Activated CD4-positive, alpha-beta T cell treated with anti-CD3 and anti-CD28 coated beads, Interleukin-2, Interleukin-4, amounts not matched to agents 100 ng/mL and 50 ng/mL, durations not matched to agents 16 hours and 8 hours (primary cell): Measurements from ENCODE around the gene EML5.

Source experiments
- DNase-seq: peaks from one replicate; pipeline ENCODE4 v3.0.0-alpha.2; 2020; ENCODE audit warnings: low spot score

Gene EML5

GRCh38 chr14:88614218-88614907 lies 178.4 kb downstream of the EML5 start:
- DNase-seq = no peak

DNA sequence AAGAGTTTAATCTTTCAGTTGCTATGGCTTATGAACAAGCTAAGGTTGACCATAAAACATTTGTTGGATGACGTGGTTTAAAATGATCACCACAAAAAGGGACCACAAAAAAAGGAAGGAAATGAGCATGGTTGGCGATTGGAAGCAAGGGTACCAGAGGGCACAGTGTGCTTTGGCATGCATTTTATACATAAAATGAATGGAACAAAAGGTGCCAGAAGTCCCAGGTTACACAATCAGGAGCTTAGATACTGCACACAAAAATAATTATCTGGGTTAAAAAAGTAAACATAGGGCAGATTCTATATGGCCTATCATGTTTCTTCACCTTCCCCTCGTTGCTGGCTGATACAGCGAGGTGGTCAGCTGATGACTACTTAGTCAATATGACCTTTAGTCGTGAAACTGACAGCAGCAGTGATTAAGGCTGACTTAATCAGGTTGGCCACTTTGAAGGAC lies 179.2 kb downstream of the EML5 start:
- DNase-seq = no peak

DNA sequence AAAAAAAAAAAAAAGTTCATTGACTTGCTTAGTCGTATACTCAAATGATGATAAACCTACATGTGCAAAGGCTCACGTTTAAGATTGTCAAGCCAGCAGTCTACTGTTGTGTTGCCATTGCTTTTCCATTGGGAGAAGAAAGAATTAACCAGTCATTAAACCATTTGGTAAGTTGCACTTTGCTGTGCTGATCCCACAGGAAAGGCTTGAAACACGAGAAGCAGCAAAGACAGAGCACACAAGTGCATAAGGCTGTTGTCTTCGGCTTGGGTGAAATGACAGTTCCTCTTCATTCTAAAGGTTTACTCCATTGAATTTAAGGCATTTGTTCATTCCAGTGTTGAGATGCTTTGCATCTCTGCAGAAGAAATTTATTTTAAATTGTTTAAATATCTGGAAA lies 179.8 kb downstream of the EML5 start:
- DNase-seq = no peak

DNA sequence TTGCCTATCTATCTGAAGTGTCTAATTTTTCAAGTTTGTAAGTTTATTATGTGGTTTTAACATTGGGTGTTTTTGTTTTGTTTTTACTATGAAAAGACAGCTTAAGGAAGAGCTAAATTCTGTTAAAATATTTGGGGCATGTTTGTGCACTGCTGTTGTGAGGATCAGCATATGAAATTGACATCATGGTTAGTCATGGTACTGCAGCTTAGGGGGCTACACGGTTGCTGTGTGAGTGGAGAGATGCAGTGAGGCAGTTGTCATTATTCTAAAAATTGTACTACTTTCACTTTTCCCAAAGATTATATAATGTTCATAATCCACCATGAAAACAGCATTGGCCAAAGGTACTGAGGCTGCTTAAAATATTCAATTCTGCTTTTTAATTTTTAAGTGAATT lies 180.9 kb downstream of the EML5 start:
- no peak for DNase-seq

DNA sequence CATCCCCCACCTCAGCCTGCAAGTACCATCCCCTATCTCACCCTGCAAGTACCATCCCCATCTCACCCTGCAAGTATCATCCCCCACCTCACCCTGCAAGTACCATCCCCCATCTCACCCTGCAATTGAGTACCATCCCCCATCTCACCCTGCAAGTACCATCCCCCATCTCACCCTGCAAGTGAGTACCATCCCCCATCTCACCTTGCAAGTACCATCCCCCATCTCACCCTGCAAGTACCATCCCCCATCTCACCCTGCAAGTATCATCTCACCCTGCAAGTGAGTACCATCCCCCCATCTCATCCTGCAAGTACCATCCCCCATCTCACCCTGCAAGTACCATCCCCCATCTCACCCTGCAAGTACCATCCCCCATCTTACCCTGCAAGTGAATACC lies 184.9 kb downstream of the EML5 start:
- no peak for DNase-seq

GRCh38 chr14:88605594-88605993 lies 187.2 kb downstream of the EML5 start:
- DNase-seq = no peak

- DNase-seq = no peak
These were observed 188.5 kb downstream of the EML5 start for GRCh38 chr14:88604212-88604611.

DNA sequence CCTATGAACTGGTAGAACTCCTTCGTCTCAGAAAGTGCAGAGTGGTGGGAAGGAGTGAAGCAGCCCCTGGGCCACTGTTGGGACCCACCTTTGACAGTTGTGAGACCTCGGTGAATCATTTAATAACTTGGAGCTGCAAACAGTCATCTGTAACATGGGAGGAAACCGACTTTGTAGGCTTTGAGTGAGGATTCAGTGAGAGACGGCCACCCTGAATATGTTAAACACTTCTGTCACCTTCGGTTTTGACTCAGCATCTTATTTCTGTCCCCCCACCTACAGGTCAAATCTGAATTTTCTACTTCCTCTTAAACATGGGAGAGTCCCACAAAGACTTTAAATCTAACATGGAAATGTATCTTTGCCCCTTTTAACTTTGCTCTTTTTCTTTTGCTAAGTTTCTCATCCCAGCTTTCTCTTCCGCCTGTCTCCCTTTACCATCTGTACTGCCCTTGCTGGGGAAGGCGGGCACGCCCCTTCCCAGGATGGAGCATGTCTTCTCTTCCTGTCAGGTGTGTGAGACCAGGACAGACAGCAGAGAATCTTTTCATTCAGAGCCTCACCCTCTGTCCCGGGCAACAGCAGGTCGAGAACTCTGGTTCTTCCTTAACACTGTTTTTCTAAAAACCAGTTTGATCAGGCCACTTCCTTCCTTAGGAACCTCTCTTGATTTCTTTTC lies 192.9 kb downstream of the EML5 start:
- peak; percentile 85 for DNase-seq

GRCh38 chr14:88599326-88599725 lies 193.4 kb downstream of the EML5 start:
- DNase-seq = no peak

- DNase-seq = no peak
These were observed 194.6 kb downstream of the EML5 start for GRCh38 chr14:88598097-88598675.

- DNase-seq = no peak
These were observed 195.2 kb downstream of the EML5 start for GRCh38 chr14:88597601-88598000.

DNA sequence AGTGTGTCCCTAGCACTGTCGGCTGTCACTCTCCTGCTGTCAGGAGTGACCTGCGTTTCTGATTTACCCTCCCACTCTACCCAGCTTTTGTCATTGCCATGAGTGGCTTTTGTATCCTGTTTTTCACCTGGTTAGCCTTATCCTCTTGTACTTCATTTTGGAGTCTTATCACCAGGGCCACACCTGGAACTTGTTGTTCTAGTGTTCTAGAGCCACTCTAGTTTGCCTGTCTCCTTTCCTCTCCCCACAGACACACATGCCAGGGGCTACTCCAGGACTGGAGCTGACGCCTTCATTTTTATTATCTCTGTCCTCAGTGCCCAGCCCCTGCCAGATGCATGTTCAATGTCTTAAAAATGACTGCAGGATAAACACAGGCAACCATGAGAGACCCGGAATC lies 195.7 kb downstream of the EML5 start:
- no peak for DNase-seq

DNA sequence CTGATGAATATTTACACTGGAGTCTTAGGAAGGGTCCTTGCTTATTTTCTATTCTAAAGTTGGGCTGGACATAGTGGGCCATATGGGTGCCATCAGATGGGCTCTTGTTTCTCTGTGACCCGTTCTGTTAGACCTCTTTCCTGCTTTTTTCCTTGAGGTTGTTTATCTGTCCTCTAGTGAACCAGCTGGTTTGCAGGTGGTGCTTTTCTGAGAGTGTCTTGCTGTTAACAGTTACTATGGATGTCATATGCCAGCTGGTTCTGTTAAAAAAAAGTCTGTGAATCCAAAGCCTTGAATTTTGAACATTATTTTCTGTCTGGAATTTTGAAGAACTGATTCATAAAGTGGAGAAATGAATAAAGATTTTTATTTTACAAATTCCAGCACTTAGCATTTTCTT lies 200.7 kb downstream of the EML5 start:
- DNase-seq = no peak

- no peak for DNase-seq
These were observed 202.6 kb downstream of the EML5 start for GRCh38 chr14:88590173-88590572.

GRCh38 chr14:88588081-88588480 lies 204.7 kb downstream of the EML5 start:
- no peak for DNase-seq

DNA sequence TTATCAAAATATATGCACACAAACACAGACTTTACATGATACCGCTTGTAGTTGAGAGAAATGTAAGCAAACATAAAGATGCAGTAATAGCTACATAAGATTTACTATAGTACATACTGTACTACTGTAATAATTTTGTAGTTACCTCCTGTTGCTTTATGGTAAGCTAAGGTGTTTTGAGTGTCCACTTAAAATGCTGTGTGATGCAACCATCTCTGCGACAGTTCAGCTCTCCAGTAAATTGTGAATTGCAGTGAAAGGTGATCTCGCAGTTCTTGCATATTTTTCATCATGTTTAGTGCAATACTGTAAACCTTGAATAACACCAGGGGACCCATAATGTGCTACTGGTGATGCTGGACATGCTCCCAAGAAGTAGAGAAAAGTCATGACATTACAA lies 208.3 kb downstream of the EML5 start:
- no peak for DNase-seq

DNA sequence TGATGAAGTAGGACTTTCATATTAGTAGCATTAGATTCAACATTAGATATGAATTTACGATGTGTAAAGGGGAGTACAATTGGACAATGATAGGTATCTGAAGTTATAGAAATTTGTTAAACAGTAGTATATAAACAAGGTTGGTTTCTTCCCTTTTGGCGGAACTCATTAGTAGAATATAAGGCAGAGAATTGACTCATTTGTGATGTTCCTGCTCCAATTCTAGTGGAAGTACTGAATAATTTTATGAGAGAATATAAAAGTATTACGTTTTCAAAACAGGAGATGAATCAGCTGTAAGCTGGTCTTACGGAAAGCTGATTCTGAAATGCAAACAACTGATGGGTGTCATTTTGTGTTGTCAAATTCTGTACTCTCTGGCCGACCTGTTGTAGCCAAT lies 216.5 kb downstream of the EML5 start:
- no peak for DNase-seq

DNA sequence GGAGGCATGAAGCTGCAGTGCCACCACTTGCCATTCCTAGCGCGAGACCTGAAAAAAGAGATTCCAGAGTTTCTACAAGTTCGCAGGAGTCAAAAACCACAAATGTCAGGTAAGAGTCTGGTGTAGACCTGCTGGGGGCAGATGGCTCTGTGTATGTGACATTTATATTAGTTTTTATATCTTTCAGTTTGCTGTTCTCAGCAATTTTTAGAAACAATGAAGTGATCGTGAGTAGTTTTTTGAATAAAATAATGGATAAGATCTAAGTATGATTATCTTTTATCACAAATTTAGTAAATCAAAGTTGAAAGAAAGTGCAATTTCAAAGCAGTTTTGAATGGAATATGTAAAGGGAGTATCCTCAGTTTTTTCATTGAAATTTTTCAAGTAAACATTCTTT lies 220.6 kb downstream of the EML5 start:
- no peak for DNase-seq

- no peak for DNase-seq
These were observed 224.6 kb downstream of the EML5 start for GRCh38 chr14:88568196-88568595.

DNA sequence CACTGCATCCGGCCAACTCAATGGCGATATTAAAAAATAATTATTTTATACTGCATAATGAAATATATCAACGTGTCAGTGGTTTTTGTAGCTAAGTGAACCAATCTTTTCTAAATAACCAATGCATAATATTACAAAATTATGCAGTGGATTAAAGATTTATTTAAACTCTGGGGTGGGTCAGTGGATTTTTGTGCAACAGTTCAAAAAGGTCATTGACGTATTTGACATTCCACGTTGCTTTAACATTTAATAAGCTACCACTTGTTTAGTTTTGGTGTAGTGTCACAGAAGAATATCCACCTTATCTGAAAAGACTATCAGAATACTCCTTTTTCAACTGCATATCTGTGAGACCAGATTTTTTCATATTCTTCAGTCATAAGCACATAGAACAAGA lies 227.3 kb downstream of the EML5 start:
- DNase-seq = no peak

DNA sequence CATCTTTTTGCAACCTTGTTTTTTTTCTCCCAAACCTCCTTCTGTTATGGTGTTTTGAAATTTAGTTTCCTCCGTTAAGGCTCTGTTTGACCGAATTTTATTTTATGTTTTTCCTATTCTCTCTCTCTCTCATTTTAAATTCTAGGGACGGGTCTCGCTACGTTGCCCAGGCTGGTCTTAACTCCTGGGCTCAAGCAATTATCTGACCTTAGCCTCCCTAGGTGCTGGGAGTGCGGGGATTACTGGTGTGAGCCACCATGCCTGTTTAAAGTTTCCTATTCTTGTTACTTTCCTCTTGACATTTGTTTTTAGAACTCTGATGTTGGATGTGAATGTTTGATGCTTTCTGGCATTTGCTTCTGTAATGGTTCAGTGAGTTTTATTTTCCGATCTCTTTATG lies 228.9 kb downstream of the EML5 start:
- DNase-seq = no peak

- DNase-seq = peak; percentile 89
These were observed 229.7 kb downstream of the EML5 start, which contains the start of gene ZC3H14 for GRCh38 chr14:88562831-88563686. ZC3H14 (plus strand) TSS chr14:88563037; CDS start chr14:88563134, 97 bp downstream.

DNA sequence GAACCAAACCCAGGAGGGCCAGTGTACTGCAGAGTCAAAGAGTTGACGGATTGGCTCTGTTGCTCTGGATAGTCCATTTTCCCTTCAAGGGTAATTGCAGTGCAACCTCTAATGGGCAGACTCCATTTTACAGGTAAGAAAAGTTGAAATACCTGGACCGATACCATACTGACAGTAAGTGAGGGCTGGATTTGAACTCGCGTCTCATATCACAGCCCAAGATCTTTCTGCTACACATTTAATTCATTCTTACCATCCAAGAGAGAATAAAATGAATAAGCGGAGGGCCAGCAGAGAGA lies 230.3 kb downstream of the EML5 start:
- DNase-seq = no peak
